ENCODE measurements around the gene MLANA. TPM values are rescaled to one million over a fixed set of nuclear protein-coding genes. Genes with fewer than 3 reads are reported as not detected.

MLANA gene
- total RNA-seq, 6 donors from 2014 or later, result not detected

GRCh38 chr9:5868235-5868634, 22.5 kb upstream of the MLANA start:
- no peak for TF ChIP-seq POLR2AphosphoS5 (IDR thresholded peaks at IDR 0.05)
- no peak for TF ChIP-seq EP300 (IDR thresholded peaks at IDR 0.05)
- no peak for TF ChIP-seq CTCF (IDR thresholded peaks at IDR 0.05)
- no peak for TF ChIP-seq POLR2A (IDR thresholded peaks at IDR 0.05)
- DNase-seq (no peak), ATAC-seq (ENCODE audit: low FRiP score in 2 of 2) (no peak)
- H3K27ac ChIP-seq, result no peak overlapping the region
- no peaks in the 10 kb centered on the region for H3K36me3 ChIP-seq
- H3K9me3 ChIP-seq, result no peaks in the 10 kb centered on the region
- H3K4me1 ChIP-seq, result no peaks in the 10 kb centered on the region
- 85 to 90% methylated on average over 9 of the region's 9 CpGs for WGBS, 2 donors
- no peaks in the 10 kb centered on the region for H3K27me3 ChIP-seq
- no peak overlapping the region for H3K4me3 ChIP-seq

GRCh38 chr9:5869315-5870019, 21.2 kb upstream of the MLANA start:
- Histone ChIP-seq H3K27ac (no peak overlapping the region), H3K27me3 (no peaks in the 10 kb centered on the region), H3K9me3 (no peaks in the 10 kb centered on the region), H3K4me1 (no peaks in the 10 kb centered on the region), H3K36me3 (no peaks in the 10 kb centered on the region), H3K4me3 (no peak overlapping the region)
- 88 to 96% methylated on average over 3 of the region's 3 CpGs for WGBS, 2 donors
- no peak for DNase-seq
- ATAC-seq (ENCODE audit: low FRiP score in 2 of 2), result no peak
- TF ChIP-seq POLR2A (IDR thresholded peaks at IDR 0.05) (no peak), POLR2AphosphoS5 (IDR thresholded peaks at IDR 0.05) (no peak), CTCF (IDR thresholded peaks at IDR 0.05) (no peak), EP300 (IDR thresholded peaks at IDR 0.05) (no peak)

GRCh38 chr9:5870020-5870339, 20.7 kb upstream of the MLANA start:
- 82 to 87% methylated on average over 2 of the region's 2 CpGs for WGBS, 2 donors
- Histone ChIP-seq H3K4me1 (no peaks in the 10 kb centered on the region), H3K4me3 (no peak overlapping the region), H3K9me3 (no peaks in the 10 kb centered on the region), H3K36me3 (no peaks in the 10 kb centered on the region), H3K27me3 (no peaks in the 10 kb centered on the region), H3K27ac (no peak overlapping the region)
- ATAC-seq (ENCODE audit: low FRiP score in 2 of 2) (no peak), DNase-seq (no peak)
- TF ChIP-seq CTCF (IDR thresholded peaks at IDR 0.05), result no peak
- TF ChIP-seq EP300 (IDR thresholded peaks at IDR 0.05), result no peak
- TF ChIP-seq POLR2AphosphoS5 (IDR thresholded peaks at IDR 0.05), result no peak
- no peak for TF ChIP-seq POLR2A (IDR thresholded peaks at IDR 0.05)

- Histone ChIP-seq H3K27me3 (no peaks in the 10 kb centered on the region), H3K36me3 (no peaks in the 10 kb centered on the region), H3K9me3 (no peaks in the 10 kb centered on the region), H3K27ac (no peak overlapping the region), H3K4me3 (no peak overlapping the region), H3K4me1 (no peaks in the 10 kb centered on the region)
- ATAC-seq (ENCODE audit: low FRiP score in 2 of 2) (no peak), DNase-seq (peak in 1 of 2 donors; percentile 37)
- TF ChIP-seq EP300 (IDR thresholded peaks at IDR 0.05) (no peak), POLR2A (IDR thresholded peaks at IDR 0.05) (no peak), CTCF (IDR thresholded peaks at IDR 0.05) (no peak)
- WGBS, 2 donors, result 62 to 80% methylated on average over 3 of the region's 3 CpGs
Observed at GRCh38 chr9:5870691-5871090, 20.0 kb upstream of the MLANA start.

GRCh38 chr9:5871785-5872184, 18.9 kb upstream of the MLANA start:
- Histone ChIP-seq H3K27ac (peak overlapping the region in 2 of 4 donors; percentile 7 to 42), H3K4me3 (no peak overlapping the region), H3K27me3 (no peaks in the 10 kb centered on the region), H3K4me1 (no peaks in the 10 kb centered on the region), H3K9me3 (no peaks in the 10 kb centered on the region), H3K36me3 (no peaks in the 10 kb centered on the region)
- no peak for DNase-seq
- 45 to 52% methylated on average over 2 of the region's 2 CpGs for WGBS, 2 donors
- no peak for TF ChIP-seq EP300 (IDR thresholded peaks at IDR 0.05)
- TF ChIP-seq POLR2AphosphoS5 (IDR thresholded peaks at IDR 0.05), result no peak
- no peak for TF ChIP-seq CTCF (IDR thresholded peaks at IDR 0.05)
- TF ChIP-seq POLR2A (IDR thresholded peaks at IDR 0.05), result no peak
- ATAC-seq (ENCODE audit: low FRiP score in 2 of 2), result no peak

Measured in upper lobe of left lung (tissue), 6 donors.